HEK293T (cell line): ENCODE results near the gene IREB2.

Experiments
- CTBP1 ChIP-seq: fragments of 450-650 bp; IDR thresholded peaks from 2 replicates; pipeline ENCODE4 v1.6.1; 2016; ENCODE audit warnings: borderline replicate concordance
- ELF4 ChIP-seq: fragments of 450-650 bp; IDR thresholded peaks from 2 replicates; pipeline ENCODE4 v1.6.1; 2017; ENCODE audit warnings: antibody characterized with exemption
- FOXA1 ChIP-seq: fragments of 450-650 bp; IDR thresholded peaks from 2 replicates; pipeline ENCODE4 v1.6.1; 2016; ENCODE audit warnings: mild to moderate bottlenecking
- FOXM1 ChIP-seq: fragments of 450-650 bp; IDR thresholded peaks from 2 replicates; pipeline ENCODE4 v1.6.1; 2017; ENCODE audit warnings: mild to moderate bottlenecking, borderline replicate concordance
- HDGF ChIP-seq: fragments of 450-650 bp; IDR thresholded peaks from 2 replicates; pipeline ENCODE4 v1.6.1; 2017; ENCODE audit warnings: antibody characterized with exemption, borderline replicate concordance
- LEF1 ChIP-seq: fragments of 450-650 bp; IDR thresholded peaks from 2 replicates; pipeline ENCODE4 v1.6.1; 2017; ENCODE audit warnings: mild to moderate bottlenecking, borderline replicate concordance
- NFRKB ChIP-seq: fragments of 450-650 bp; IDR thresholded peaks from 2 replicates; pipeline ENCODE4 v1.6.1; 2016; ENCODE audit warnings: mild to moderate bottlenecking, moderate library complexity
- PKNOX1 ChIP-seq: fragments of 450-650 bp; IDR thresholded peaks from 2 replicates; pipeline ENCODE4 v1.6.1; 2016
- SP1 ChIP-seq: fragments of 450-650 bp; IDR thresholded peaks from 2 replicates; pipeline ENCODE4 v1.6.1; 2017
- SUZ12 ChIP-seq: fragments of 450-650 bp; IDR thresholded peaks from 2 replicates; pipeline ENCODE4 v1.6.1; 2016; ENCODE audit warnings: mild to moderate bottlenecking
- TARDBP ChIP-seq: fragments of 450-650 bp; IDR thresholded peaks from 2 replicates; pipeline ENCODE4 v1.6.1; 2016
- ZNF384 ChIP-seq: fragments of 450-650 bp; IDR thresholded peaks from 2 replicates; pipeline ENCODE4 v1.6.1; 2016

GRCh38 chr15:78527325-78527724, 89.3 kb downstream of the IREB2 start:
- TF ChIP-seq LEF1 (no peak), FOXM1 (no peak), HDGF (no peak), SUZ12 (no peak), SP1 (no peak), PKNOX1 (no peak), FOXA1 (no peak), ZNF384 (no peak), ELF4 (no peak), TARDBP (no peak), NFRKB (no peak), CTBP1 (no peak)
